HL-60 (cell line): ENCODE results near the gene HPS4.

ENCODE experiments used
- DNase-seq, 2 experiments: peaks; one replicate each; pipeline ENCODE4 v3.0.0-alpha.2; 2010 to 2020; ENCODE audit warnings: low read depth in 1 of 2, low spot score in 1 of 2
- H3K27ac ChIP-seq: fragments of 250-450 bp; sonication (Bioruptor Pico); replicated peaks from 2 replicates; pipeline ENCODE4 v1.5.1; 2020; ENCODE audit warnings: mild to moderate bottlenecking, moderate library complexity
- H3K27me3 ChIP-seq: fragments of 250-450 bp; sonication (Bioruptor Pico); 2 replicates; pipeline ENCODE4 v1.5.1; 2021; ENCODE audit warnings: mild to moderate bottlenecking, moderate library complexity; ENCODE audit not compliant: insufficient read depth, poor library complexity, severe bottlenecking
- H3K4me3 ChIP-seq: replicated peaks from 2 replicates; pipeline ENCODE4 v1.5.1; 2011; ENCODE audit warnings: mild to moderate bottlenecking, control low read depth, low read length; ENCODE audit not compliant: insufficient read depth
- CTCF ChIP-seq: IDR thresholded peaks from one replicate; pipeline ENCODE4 v1.5.1; 2011; ENCODE audit warnings: low read length, control low read depth, inconsistent platforms; ENCODE audit not compliant: insufficient read depth
- GABPA ChIP-seq: IDR thresholded peaks from 2 replicates; pipeline ENCODE4 v1.6.1; 2012; ENCODE audit warnings: low read depth
- POLR2AphosphoS5 ChIP-seq: IDR thresholded peaks from 2 replicates; pipeline ENCODE4 v1.6.1; 2012; ENCODE audit warnings: low read depth
- REST ChIP-seq: IDR thresholded peaks from 2 replicates; pipeline ENCODE4 v1.6.1; 2012; ENCODE audit warnings: low read depth; ENCODE audit not compliant: insufficient replicate concordance
- SPI1 ChIP-seq: IDR thresholded peaks from 2 replicates; pipeline ENCODE4 v1.6.1; 2012; ENCODE audit warnings: low read depth, mild to moderate bottlenecking, borderline replicate concordance

The HPS4 gene

GRCh38 chr22:26479043-26479791 lies 4.4 kb downstream of the HPS4 start:
- DNase-seq, result peak in 1 of 2 experiments; percentile 27
- TF ChIP-seq POLR2AphosphoS5, result peak; percentile 4; the same call in 1 of the 2 replicates
- no peak for TF ChIP-seq CTCF
- no peak for TF ChIP-seq GABPA
- Histone ChIP-seq H3K27me3 (no peaks in the 10 kb centered on the region), H3K4me3 (peak overlapping the region; percentile 40), H3K27ac (peak overlapping the region; percentile 91)

- Histone ChIP-seq H3K27me3 (no peaks in the 10 kb centered on the region), H3K4me3 (no peak overlapping the region), H3K27ac (peak overlapping the region; percentile 2; the same call in 1 of the 2 replicates)
- no peak for DNase-seq
- TF ChIP-seq CTCF, result no peak
- no peak for TF ChIP-seq POLR2AphosphoS5
- TF ChIP-seq REST, result no peak
- no peak for TF ChIP-seq SPI1
- no peak for TF ChIP-seq GABPA
These were observed 6.2 kb downstream of the HPS4 start for GRCh38 chr22:26477341-26477731.

GRCh38 chr22:26476705-26477340 lies 6.8 kb downstream of the HPS4 start:
- no peak for TF ChIP-seq GABPA
- TF ChIP-seq POLR2AphosphoS5, result 0 out of 2 replicates have a peak, but pooled peaks have one; percentile 22
- TF ChIP-seq SPI1, result 0 out of 2 replicates have a peak, but pooled peaks have one; percentile 12
- TF ChIP-seq REST, result peak; percentile 26
- DNase-seq, result peak; percentile 61 to 74
- Histone ChIP-seq H3K27ac (peak overlapping the region; percentile 29), H3K27me3 (no peaks in the 10 kb centered on the region), H3K4me3 (no peak overlapping the region)

- no peak for TF ChIP-seq REST
- TF ChIP-seq POLR2AphosphoS5, result no peak
- TF ChIP-seq SPI1, result no peak
- no peak for TF ChIP-seq GABPA
- TF ChIP-seq CTCF, result no peak
- no peak overlapping the region for H3K4me3 ChIP-seq
- H3K27ac ChIP-seq, result peak overlapping the region; percentile 26; the same call in 1 of the 2 replicates
- H3K27me3 ChIP-seq, result no peaks in the 10 kb centered on the region
- no peak for DNase-seq
These were observed 8.9 kb downstream of the HPS4 start for GRCh38 chr22:26474682-26475081.
